HG02588 (cell line): ENCODE data around the gene CCKAR.

Experiments used
- ATAC-seq: cut with Tn5 transposase; IDR thresholded peaks from one replicate; pipeline ENCODE4 v1.9.1; 2021; ENCODE audit warnings: mild to moderate bottlenecking, moderate library complexity; ENCODE audit not compliant: unreplicated experiment

The CCKAR gene

DNA sequence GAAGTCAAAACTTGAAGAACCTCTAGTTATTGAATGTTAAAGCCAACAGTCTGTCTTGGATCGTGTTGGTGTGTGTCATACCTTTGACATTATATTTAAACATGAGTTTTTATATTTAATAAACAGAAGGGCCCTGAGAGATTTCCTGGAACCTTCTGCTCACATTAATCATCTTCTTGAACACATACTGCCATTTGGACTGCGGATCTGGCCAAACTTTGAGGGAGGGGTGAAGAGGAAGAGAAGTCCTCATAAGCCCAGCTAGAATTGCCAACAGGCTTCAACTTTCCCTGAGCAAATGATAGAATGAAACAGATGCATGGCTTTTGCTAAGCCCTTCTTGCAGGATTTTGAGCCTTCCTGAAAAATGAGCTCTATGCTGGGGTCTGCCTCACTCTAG is 27.4 kb downstream of the CCKAR start:
- ATAC-seq: no peak

DNA sequence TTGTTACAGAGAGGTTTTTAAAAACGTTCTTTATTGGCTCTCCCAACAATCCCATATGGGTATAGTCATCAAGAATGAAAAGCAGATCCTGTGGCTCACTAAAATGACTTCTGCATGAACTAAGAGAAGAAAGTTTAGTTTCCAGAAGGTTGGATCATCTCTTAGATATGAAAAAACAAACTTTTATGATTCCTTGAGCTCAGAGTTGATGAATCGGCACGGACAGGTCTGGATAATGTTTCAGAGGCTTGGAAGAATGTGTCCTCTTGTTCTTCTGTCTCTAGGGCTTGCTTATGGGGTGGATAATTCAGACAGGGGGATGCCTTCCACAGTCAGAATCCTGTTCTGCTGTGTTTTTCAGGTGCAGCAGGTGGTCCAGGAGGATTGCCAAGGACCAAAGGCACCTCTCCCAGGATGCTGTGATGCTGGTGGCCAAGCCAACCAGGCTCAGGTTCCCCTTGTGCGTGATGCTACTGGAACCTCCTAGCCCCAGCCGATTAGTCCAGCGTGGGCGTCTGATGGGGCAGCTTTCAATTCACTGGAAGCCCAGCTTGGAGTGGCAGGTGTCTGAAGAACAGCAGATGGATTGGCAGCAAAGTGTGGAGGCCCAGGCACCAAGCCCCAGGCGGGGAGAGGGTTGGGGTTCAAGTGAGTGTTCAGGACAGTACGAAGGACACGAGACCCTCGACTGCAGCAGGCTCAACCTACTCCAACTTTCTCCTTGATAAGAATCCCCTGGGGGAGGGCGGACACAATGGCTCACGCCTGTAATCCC is 30.3 kb downstream of the CCKAR start:
- no peak for ATAC-seq

DNA sequence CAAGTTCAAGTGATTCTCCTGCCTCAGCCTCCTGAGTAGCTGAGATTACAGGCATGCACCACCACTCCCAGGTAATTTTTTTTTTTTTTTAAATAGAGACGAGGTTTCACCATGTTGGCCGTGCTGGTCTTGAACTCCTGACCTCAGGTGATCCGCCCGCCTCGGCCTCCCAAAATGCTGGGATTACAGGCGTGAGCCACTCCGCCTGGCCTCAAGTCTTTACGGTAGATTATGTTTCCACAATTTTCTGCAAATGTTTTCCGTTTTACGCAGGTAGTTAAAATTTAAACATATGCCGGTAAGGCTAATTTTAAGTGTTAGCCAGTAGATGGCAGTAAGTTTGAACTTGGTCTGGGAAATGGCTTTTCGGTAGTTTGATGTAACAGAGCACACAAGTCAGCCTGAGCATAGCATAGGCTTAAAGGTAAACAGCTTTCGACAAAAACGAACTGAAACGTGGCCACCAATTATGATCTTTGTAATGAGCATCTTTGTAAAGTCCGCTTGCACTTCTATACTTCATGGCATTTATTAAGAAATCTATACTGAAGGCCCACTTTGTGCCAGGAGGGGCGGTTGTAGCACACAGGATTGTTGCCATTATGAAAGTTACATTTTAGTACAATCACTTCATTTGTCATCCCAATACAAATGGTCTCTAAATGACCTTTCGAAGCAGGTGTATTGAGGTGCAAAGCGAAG is 31.1 kb downstream of the CCKAR start:
- ATAC-seq: no peak

DNA sequence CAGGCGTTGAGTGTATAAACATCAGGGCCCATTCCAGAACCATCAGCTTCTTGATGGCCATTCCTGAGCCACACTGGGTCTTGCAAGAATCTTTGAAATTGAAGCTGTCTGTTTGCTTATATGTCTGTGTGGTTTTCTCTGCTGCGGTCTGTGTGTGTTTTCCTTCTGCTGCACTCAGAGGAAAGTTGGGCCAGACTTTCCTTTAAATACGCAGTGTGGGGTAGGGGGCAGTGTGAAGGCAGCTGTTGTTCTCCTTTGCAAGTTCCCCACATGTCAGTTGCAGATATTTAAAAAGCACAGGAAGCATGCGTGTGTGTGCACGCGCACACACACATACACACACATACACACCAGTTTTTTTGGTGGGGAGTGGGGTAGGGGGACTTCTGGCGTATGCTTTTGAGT is 32.1 kb downstream of the CCKAR start:
- no peak for ATAC-seq

DNA sequence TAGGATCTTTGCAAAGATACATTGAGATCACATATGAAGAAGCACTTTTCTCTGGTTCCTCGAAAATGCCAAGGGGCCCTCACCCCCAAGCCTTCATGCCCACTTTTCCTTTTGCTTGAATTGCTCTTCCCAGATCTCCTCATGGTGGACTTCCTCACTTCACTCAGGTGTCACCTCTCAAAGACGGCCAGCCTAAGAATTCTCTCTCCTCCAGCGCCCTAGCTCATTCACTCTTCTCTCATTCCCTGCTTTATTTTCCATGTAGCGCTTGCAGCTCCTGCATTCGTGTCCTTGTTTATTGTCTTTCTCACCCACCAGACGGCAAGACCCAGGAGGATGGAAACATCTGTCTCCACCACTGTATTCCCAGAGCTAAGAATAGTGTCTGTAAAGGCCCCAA is 32.9 kb downstream of the CCKAR start:
- ATAC-seq: no peak

DNA sequence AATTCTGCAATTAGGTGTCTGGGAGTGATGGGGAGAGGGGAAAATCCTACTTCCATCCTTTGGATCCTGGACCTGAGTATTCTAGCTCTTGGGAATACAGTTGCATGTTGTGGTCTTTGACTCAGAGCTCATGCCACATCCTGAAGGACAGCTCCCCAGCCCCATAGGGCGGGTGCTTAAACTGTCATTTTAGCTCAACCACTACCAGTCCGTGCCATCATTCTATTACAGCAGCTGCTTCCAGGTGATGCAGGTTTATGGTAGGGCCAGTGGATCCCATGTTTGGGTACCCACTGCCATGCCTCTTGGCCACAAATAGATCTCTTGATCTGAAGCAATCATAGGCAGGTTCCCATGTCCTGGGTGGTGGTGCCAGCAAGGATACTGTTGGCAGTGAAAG is 34.7 kb downstream of the CCKAR start:
- no peak for ATAC-seq

DNA sequence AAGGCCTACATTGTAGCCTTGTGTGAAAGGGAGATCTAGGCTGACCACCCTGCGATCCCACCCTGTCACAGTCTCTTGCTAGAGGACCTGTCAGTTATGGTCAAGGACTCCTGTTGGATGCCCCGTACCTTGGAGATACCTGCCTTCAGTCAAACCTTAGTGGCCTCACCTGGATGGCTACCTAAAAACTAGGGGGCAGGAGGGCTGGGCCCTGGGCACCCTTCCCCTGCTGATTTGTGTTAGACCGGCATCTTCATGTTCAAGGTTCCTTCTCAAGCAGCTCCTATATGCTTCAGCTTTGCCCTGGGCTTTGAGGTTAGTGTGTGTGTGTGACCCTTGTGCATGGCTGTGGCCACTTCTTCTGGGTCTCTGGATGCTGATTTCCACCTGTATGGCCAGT is 35.3 kb downstream of the CCKAR start:
- ATAC-seq: no peak

DNA sequence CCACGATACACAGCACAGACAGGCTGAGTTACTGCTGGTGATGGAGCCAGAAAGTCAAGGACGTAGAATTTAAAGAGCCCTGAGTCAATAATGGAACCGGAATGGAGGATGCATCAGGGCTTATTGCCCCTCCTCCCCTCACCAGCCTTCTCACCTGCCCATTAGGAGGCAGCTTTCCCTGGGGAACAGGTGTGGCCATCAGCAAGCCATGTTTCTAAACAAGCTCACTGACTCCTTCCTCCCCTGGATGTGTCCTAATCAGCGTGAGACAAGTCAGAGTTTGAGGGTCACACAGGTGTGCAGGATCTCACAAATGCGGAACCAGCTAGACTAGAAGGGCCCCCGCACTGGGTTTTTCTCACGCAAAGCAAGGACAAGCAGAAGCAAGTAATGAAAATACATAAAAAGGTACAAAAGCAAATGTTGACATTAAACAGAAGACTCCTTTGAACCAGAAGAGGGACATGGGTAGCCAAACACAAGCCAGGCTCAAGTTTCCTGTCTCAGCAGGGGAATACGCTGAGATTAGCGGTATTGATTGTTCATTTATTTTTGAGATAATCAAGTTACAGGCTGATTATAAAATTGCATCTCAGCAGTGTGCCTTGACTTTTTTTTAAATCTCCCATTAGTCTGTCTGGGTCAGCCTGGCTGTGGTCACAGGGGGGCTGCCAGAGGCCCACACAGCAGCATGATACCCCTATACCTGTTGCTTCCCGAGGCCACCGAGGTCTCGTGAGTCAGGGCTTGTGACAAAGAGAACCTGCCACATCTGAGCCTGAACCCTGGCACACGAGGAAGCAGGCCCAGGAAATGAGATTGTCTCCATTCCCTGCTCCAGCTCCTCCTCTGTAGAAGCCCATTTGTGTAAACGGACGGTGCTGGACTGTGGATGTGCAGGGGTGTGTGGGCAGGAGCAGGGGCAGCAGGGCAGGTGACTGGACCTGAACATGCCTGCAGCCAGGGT is 37.4 kb downstream of the CCKAR start:
- ATAC-seq: no peak

DNA sequence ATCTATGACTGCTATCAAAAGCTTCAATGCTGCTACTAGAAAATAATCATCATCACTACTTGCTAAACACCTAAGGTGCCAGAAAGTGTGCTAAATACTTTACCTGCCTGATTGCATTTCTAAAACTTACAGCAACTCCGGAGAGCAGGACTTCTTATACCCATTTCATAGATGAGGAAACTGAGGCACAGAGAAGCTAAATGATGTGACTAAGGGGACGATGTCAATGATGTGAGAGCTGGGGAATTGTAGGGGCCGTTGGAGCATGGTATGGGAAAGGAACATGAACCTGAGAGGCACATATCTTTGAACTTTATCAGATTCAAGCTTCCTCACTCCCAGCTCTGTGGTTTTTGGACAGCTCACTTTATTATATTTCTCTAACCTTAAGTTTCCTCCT is 38.7 kb downstream of the CCKAR start:
- ATAC-seq: no peak

DNA sequence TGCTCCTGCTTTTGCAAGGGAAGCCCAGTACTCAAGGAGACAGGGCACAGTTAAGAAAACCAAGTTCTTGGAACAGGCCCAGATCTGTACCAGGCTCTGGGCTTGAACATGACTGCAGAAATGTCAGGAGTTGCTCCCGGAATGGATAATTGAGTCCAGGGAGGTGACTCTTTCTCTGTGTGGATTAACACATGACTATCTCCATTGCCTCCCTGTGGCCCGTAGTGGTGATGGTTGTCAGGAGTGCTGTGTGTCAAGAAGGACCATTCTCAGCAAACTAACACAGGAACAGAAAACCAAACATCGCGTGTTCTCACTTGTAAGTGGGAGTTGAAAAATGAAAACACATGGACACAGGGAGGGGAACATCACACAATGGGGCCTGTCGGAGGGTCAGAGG is 39.9 kb downstream of the CCKAR start:
- no peak for ATAC-seq

DNA sequence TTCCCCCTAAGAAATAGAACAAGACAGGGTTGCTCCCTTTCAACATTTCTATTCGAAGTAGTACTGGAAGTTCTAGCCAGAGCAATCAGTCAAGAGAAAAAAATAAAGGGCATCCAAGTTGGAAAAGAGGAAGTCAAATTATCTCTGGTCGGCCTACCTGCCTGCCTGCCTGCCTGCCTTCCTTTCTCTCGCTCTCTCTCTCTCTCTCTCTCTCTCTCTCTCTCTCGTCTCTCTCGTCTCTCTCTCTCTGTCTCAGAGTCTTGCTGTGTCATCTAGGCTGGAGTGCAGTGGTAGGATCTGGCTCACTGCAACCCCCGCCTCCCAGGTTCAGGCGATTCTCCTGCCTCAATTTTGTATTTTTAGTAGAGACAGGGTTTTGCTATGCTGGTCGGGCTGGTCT is 42.9 kb downstream of the CCKAR start:
- ATAC-seq: no peak

DNA sequence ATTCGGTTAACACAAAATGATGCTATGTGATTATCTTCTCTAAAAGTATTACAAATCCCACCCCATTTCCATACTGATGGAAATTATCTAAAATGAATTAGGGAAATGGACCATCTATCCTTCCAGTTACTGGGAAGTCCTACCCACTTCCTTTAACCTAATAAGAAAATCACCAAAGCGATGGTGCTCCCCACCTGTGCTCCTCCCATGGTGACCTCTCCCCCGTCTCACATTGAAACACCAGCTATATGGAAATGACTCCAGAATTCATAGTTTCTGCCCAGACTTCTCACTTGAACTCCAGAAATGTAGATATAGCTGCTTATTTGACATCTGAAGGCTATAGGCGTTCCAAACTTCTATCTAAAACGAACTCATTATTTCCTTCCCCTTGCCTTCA is 48.5 kb downstream of the CCKAR start:
- ATAC-seq: no peak

DNA sequence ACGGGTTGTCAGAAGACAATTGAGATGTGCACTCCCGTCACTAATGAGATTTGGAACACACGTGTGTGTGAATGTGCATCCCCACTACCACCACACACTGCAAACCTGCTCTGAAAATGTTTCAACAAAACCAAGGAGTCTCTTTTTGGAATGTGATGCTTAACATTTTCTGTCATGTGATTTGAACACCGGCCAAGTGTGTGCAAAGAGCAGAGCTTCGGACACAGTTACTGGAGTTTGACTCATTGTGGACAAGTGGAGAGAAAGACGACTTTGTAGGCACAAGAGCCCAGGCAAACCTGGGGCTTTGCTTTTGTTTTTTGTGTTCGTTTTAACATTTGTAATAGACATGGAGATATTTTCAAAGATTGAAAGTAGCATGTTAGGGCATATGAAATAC is 49.2 kb downstream of the CCKAR start:
- no peak for ATAC-seq

DNA sequence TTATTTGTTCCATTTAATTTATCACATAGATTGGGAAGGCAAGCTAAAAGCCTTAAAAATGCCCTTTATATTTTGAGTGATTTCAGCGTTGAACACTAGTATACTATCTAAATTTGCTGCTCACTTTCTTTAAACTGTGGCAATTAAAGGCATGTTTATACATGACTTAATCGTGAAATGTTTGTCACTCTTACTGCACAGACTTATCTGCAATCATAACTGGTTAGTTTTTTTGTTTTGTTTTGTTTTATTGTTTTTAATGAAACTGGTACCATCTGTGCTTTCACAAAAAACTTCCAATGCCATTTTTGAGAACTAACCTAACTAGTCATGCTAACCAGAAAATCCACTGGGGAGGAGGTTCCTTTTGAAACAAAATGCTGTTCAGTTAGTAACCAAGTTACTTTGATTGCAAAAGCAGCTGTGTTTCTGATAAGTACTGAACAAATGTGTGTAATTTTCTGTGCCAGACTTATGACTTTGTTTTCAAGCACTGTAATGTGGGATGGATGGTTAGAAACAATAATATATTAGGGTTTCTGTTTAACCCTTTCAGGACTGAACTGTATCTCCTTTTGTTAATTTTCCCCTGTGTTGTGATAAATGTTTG is 56.1 kb downstream of the CCKAR start:
- no peak for ATAC-seq

DNA sequence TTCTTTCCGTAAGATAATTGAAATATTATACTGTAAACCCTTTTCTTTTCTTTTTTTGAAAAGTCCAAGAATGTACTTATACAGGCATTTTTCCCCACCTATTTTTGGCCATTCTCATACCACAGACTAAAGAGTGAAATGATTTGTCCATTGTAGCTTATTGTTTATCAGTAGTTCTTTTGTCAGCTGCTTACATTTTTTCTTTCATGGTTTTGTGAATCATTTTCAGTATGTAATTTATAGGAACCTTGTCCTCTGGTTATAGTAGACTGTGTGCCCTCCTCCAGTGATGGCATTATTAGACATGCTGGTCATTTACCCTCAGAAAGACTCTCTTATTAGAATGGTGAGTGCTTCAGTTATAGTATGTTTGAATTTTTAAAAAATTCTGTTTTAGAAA is 56.7 kb downstream of the CCKAR start:
- ATAC-seq: no peak

DNA sequence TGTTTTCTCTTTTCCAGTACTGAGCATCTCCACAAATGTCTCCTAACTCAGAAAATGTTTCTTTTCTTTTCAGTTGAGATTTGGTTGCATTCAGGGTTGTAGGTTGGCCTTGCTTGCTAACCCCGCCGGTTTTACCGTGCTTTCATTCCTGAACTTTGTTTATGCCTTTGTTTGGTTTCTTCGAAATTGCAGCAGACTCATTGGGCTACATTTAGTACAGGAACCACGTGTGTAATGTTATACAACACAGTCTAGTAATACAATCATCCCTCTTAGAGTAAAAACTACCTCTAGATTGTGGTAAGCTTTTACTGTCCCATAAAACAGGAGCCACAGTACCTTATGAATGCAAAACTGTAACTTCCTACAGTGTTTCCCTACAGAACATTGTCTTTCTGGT is 57.9 kb downstream of the CCKAR start:
- ATAC-seq: no peak

DNA sequence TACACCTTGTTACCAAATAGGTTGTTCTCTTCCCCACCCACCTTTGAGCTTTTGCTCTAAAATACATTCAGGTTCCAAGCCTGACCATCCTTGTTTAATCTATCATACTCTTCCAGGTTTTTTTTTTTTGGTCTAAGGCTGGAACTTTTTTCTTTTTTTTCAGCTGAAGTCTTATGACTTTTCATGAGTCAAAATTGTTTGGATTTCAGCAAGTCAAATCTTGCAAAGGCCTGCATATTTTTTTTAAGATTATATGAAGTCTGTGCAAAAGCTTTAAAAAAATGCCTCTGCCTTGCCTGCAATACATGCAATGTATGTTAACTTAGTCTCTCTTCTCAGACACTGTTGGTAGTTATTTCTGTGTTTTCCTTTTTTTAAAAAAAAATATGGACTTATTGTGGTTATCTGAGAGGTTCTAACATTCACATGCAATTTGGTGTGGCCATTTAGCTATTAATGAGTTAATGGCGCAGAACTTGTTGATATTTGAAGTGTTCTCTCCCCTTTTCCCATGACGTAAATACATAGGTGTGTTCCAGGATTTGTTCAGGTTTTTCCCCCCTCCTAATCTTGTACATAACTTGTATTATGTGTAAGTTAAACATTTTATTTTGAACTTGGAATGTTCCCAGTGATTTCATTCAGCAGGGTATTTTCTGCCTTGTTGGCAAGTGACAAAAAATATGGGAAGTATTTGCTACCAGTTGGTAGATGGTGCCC is 58.7 kb downstream of the CCKAR start:
- no peak for ATAC-seq
